Measurements from ENCODE around the gene PGAM5. TPM values are rescaled to one million over a fixed set of nuclear protein-coding genes. Genes with fewer than 3 reads are reported as not detected.
A peak's percentile ranks its signal among the peaks of the same experiment; 100 is the strongest.
"Not testable (repeated sequence)": the region's sequence is repeated elsewhere in the genome, so short reads cannot be mapped to it uniquely, and the experiment has no call there.

The PGAM5 gene
- total RNA-seq, 2 experiments from 2014 or later: 54.3 to 56.4 TPM

DNA sequence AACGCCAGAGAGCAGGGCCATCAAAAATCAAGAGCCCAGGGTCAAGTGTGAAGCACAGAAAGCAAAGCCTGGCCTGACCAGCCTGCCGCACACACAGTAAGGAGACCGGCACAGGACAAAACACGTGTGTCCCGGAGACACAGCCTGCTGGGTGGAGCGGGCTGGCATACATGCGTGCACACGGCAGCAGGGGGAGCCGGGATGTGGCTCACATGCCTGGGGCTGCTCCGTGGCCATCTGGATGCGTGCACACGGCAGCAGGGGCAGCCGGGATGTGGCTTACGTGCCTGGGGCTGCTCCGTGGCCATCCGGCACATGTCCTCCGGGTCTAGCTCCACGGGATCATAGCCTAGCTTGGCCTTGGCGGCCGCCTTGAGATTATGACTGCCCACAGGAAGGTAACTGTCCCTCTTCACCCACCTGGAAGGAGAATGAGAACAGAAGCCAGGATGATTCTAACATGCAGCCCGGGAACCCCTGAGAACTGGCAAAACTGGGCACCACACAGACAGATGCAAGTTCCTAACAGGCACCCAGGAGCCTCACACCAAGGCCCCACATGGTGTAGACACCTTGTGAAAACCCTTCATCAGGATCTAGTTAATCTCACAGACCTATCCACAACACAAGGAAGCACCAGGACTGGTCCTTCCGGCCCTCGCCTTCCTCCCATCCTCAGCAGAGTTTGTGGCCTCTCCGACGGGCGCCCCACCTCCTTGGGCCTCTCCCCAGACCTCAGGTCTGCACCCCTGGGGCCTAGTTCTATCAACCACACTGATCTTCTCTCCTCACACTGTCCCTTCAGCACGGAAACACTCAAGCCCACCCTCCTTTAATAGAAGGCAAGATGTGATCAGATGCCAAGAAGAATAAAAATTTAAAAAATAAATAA is 37.1 kb upstream of the PGAM5 start:
- Mint-ChIP-seq H3K27ac (no peak overlapping the region), H3K4me1 (ENCODE audit: low read depth) (peaks cover 2% of the 10 kb centered on the region), H3K36me3 (peaks cover 48% of the 10 kb centered on the region), H3K4me3 (no peak overlapping the region), H3K9me3 (no peaks in the 10 kb centered on the region), H3K27me3 (no peaks in the 10 kb centered on the region)
- ChIA-PET CTCF (no interaction called here), POLR2A (no interaction called here)
- DNase-seq: no peak
- intact Hi-C loops (cut with micrococcal nuclease): no loop called here

DNA sequence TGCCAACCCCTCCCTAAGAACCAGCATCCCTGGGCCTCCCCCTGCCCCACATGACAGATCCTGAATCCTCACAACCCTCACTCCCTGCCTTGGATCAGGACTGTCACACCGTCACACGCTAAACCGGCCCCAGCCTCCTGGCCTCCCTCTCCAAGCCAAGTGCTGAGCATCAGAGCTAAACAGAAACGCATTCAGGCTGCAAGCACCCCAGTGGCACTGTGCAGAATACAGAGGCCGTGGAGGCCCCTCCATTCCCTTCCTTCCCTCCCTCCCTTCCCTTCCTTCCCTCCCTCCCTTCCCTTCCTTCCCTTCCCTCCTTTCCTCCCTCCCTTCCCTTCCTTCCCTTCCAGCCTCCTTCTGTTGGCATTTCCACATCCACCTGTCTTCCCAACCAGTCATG is 36.1 kb upstream of the PGAM5 start:
- Mint-ChIP-seq H3K4me3 (no peak overlapping the region), H3K9me3 (no peaks in the 10 kb centered on the region), H3K36me3 (peaks cover 46% of the 10 kb centered on the region), H3K4me1 (ENCODE audit: low read depth) (peaks cover 2% of the 10 kb centered on the region), H3K27me3 (no peaks in the 10 kb centered on the region), H3K27ac (no peak overlapping the region)
- DNase-seq: no peak
- intact Hi-C loops (cut with micrococcal nuclease): no loop called here
- CTCF ChIA-PET: no interaction called here
- POLR2A ChIA-PET: no interaction called here

DNA sequence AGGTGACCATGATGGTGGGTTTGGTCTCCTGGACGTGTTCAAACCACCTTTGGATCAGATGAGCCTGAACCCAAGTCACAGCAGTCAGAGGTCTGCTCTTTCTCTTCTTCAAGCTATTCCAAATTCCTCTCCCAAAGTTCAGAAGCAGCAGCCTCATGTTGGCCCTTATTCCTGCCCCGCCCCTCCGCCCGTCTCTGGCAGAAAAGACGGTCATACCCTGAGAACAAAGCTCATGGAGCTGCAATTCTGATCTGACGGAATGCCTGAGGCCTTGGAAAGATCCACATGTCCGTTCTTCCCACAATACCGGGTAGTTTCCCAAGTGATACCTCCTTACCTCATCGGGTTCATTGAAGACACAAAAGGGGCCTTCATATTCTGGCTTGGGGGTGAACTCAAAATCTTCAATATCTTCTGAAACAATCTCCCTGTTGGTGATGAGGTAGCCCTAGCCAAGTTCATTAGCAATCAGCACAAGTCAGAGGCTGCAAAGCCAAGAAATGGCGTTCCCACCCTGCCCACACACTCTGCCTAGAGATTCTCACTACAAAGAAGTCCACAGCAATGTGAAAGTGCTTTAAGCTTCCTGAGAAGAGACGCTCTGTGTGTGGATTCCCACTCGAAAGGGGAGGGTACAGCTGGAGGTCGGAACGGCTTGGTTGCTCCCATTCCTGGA is 34.7 kb upstream of the PGAM5 start:
- DNase-seq: no peak
- no peak overlapping the region for H3K27ac Mint-ChIP-seq

DNA sequence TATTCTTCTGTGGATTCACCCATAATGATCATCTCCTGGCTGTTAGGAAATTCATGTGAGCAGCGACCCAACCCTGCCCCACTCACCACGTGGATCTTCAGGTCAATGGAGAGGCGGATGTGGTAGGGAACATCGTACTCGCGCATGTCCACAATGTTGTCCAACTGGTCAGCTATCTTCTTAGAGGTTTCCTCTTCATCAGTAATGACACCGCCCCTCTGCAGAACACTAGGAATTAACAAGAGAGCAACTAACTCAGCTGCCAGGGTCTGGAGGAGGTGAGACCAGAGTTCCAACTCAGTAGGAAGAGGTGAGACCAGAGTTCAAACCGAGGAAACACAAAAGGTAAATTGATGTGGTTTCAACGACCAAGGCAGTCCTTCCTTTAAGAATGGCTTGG is 33.1 kb upstream of the PGAM5 start:
- ChIA-PET CTCF (no interaction called here), POLR2A (no interaction called here)
- Mint-ChIP-seq H3K27ac (no peak overlapping the region), H3K4me3 (no peak overlapping the region), H3K27me3 (no peaks in the 10 kb centered on the region), H3K9me3 (no peaks in the 10 kb centered on the region), H3K36me3 (peaks cover 53% of the 10 kb centered on the region), H3K4me1 (ENCODE audit: low read depth) (no peaks in the 10 kb centered on the region)
- intact Hi-C loops (cut with micrococcal nuclease): no loop called here
- no peak for DNase-seq

More for the DNA sequence above, 34.7 kb upstream of the PGAM5 start:
- Mint-ChIP-seq H3K27me3 (no peaks in the 10 kb centered on the region), H3K4me1 (ENCODE audit: low read depth) (peaks cover 2% of the 10 kb centered on the region), H3K9me3 (no peaks in the 10 kb centered on the region), H3K36me3 (peaks cover 57% of the 10 kb centered on the region), H3K4me3 (no peak overlapping the region)
- ChIA-PET POLR2A (no interaction called here), CTCF (interaction anchor here (0.5 to 1.1 kb wide), 2 partner anchors 27 to 61 kb away, joined by 3 read pairs; no protein-coding TSS in a partner anchor)
- intact Hi-C loops (cut with micrococcal nuclease): no loop called here

DNA sequence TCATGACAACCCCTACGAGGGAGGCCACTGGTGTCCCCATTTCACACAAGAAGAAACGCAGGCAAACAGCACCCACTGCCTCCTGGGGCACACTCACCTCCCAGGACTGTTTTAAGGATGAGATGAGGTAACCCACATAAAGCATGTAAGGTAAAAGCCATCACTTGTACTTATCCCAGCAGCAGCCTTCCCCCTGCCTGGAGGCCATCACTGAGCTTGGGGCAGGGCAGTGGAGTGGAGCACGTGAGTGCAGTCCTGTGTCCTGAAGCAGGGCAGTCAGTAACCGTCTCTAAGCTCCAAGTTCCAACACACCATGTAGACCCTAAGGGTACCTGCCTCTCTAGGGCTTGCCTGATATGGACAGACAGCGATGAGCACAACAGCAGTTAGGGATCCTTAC is 25.2 kb upstream of the PGAM5 start:
- ChIA-PET POLR2A (interaction anchor here (1.0 kb wide), 1 partner anchor 25 kb away, joined by 5 read pairs; the partner anchor contains the start of gene PGAM5), CTCF (interaction anchor here (0.6 to 1.2 kb wide), 2 partner anchors 70 to 124 kb away, joined by 3 to 4 read pairs; no protein-coding TSS in a partner anchor)
- H3K27ac Mint-ChIP-seq: no peak overlapping the region
- no peaks in the 10 kb centered on the region for H3K27me3 Mint-ChIP-seq
- H3K9me3 Mint-ChIP-seq: no peaks in the 10 kb centered on the region
- intact Hi-C loops (cut with micrococcal nuclease): no loop called here
- H3K4me3 Mint-ChIP-seq: peak overlapping the region; percentile 77
- no peak for DNase-seq
- H3K36me3 Mint-ChIP-seq: peaks cover 10% of the 10 kb centered on the region
- H3K4me1 Mint-ChIP-seq (ENCODE audit: low read depth): peaks cover 18% of the 10 kb centered on the region

DNA sequence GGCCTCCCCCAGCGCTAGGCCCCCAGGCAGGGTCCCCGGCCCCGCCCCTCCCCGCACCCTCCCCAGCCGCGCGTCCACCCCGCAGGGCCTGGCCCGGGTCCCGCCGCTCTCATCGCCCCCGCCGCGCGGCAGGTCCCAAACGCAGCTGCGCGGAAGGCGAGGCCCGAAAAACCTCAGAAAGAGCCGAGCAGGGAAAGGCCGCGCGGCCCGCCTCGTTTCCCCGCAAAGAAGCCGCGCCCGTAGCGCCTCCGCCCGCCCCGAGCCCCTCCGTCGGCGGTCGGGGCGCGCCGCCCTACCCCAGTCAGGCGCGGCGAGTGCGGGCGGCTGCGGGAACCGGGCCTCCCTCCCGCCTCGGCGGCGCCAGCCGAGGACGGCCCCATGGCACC is 23.8 kb upstream of the PGAM5 start:
- ChIA-PET POLR2A (interaction anchor here (1.0 kb wide), 1 partner anchor 23 kb away, joined by 3 read pairs; no protein-coding TSS in a partner anchor), CTCF (interaction anchor here (1.2 kb wide), 1 partner anchor 72 kb away, joined by 4 read pairs; no protein-coding TSS in a partner anchor)
- Mint-ChIP-seq H3K27me3 (no peaks in the 10 kb centered on the region), H3K27ac (peak overlapping the region; percentile 38), H3K4me1 (ENCODE audit: low read depth) (peaks cover 18% of the 10 kb centered on the region), H3K36me3 (peaks cover 8% of the 10 kb centered on the region), H3K4me3 (peak overlapping the region; percentile 77), H3K9me3 (no peaks in the 10 kb centered on the region)
- DNase-seq: no peak
- intact Hi-C loops (cut with micrococcal nuclease): loop anchor here (1.0 kb wide), 3 partner anchors 23 to 221 kb away; partner anchors contain the start of gene PGAM5

DNA sequence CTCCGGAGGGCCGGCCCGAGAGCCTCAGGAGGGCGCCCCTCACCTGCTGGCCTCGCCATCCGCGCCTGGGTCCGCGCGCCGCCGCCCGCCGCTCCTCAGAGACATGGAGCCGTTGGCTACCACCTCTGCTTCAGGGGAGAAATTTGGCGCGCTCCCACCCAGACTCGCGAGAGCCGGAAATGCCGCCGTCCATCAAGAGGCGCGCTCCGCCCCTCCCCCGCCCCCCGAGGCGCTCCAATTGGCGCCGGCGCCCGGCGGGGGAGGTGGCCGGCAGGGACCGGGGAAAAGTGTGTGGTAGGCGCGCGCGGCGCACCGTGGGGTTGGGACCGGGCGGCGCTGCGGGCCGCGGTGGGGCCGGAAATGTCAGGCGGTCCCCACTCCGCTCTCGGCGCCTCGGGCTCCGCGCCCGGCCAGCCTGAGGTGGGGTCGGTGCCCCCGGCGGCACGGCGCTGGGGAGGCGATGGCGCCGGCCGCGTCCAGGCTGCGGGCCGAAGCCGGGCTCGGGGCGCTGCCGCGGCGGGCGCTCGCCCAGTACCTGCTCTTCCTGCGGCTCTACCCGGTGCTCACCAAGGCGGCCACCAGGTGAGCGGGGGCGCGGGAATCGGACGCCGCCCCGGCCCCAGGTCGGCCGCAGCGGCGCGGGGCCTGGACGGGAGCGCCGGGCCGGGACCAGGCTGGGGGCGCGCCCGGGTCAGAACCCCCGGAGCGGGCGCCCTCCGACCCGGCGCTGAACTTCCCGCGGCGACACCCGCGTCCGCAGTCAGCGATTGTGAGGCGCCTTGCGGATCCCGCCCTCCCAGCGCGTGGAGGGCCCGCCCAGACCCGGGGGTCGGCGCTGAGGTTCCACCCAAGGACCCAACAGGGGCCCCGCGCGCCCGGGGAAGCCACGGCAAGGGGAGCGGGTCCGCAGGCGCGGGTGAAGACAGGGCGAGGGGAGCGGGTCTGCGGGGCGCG is 23.2 kb upstream of the PGAM5 start, which contains the start of the genes POLE and PXMP2:
POLE (minus strand) TSS at position 132 of the 954 bp plus-strand sequence; CDS start at position 105, 27 bp downstream.
PXMP2 (plus strand) TSS at position 377 of the 954 bp plus-strand sequence; CDS start at position 461, 84 bp downstream.
- intact Hi-C loops (cut with micrococcal nuclease): loop anchor here (1.0 kb wide), 3 partner anchors 23 to 221 kb away; partner anchors contain the start of gene PGAM5
- CTCF ChIA-PET: no interaction called here
- POLR2A ChIA-PET: interaction anchor here (1.0 kb wide), 1 partner anchor 22 kb away, joined by 3 read pairs; no protein-coding TSS in a partner anchor
- H3K27ac Mint-ChIP-seq: peak within 1 kb of the TSS; percentile 38
- H3K4me1 Mint-ChIP-seq (ENCODE audit: low read depth): peaks cover 18% of the 10 kb centered on the region
- H3K27me3 Mint-ChIP-seq: no peaks in the 10 kb centered on the region
- H3K9me3 Mint-ChIP-seq: no peaks in the 10 kb centered on the region
- peaks cover 8% of the 10 kb centered on the region for H3K36me3 Mint-ChIP-seq
- H3K4me3 Mint-ChIP-seq: peak within 1 kb of the TSS; percentile 77
- DNase-seq: peak; percentile 96

DNA sequence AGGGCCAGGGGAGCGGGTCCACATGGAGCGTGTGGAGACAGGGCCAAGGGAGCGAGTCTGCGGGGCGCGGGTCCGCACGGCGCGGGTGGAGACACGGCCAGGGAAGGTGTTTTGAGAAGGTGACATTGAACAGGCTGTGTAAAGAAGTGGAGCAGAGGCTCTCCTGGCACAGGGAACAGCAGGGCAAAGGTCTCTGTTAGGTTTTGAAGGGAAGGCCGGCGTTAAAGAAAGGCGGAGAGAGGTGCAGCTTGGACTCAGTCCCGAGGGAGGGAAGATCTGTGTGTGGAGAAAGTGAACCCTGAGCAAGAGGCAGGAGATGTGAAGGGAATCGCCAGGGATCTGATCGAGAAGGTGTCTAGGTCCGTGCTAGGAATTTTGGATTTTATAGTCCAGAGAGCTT is 21.4 kb upstream of the PGAM5 start:
- CTCF ChIA-PET: no interaction called here
- Mint-ChIP-seq H3K4me1 (ENCODE audit: low read depth) (peaks cover 18% of the 10 kb centered on the region), H3K4me3 (peak overlapping the region; percentile 50), H3K27me3 (no peaks in the 10 kb centered on the region), H3K36me3 (peaks cover 8% of the 10 kb centered on the region), H3K9me3 (no peaks in the 10 kb centered on the region), H3K27ac (no peak overlapping the region)
- no peak for DNase-seq
- intact Hi-C loops (cut with micrococcal nuclease): no loop called here
- POLR2A ChIA-PET: no interaction called here

DNA sequence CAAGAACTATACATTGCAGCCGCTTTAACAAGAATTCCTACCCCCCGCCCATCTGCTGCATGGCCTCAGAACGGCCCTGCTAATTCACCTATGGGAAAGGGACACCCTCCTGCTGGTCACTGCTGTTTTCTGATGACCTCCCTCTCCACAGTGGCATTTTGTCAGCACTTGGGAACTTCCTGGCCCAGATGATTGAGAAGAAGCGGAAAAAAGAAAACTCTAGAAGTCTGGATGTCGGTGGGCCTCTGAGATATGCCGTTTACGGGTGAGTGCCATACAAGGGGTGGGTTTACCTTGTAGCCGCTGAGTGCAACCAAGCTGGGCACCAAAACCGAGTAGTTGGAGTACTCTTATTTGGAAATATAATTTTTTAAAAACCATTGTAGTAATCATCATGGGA is 20.5 kb upstream of the PGAM5 start:
- Mint-ChIP-seq H3K4me3 (no peak overlapping the region), H3K27ac (no peak overlapping the region), H3K4me1 (ENCODE audit: low read depth) (peaks cover 15% of the 10 kb centered on the region), H3K9me3 (no peaks in the 10 kb centered on the region), H3K36me3 (peaks cover 8% of the 10 kb centered on the region), H3K27me3 (no peaks in the 10 kb centered on the region)
- intact Hi-C loops (cut with micrococcal nuclease): no loop called here
- DNase-seq: no peak
- ChIA-PET POLR2A (no interaction called here), CTCF (no interaction called here)

DNA sequence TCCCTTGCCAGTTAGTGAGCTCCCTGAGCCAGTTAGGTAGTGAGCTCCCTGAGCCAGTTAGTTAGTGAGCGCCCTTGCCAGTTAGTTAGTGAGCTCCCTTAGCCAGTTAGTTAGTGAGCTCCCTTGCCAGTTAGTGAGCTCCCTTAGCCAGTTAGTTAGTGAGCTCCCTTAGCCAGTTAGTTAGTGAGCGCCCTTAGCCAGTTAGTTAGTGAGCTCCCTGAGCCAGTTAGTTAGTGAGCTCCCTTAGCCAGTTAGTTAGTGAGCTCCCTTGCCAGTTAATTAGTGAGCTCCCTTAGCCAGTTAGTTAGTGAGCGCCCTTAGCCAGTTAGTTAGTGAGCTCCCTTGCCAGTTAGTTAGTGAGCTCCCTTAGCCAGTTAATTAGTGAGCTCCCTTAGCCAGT is 18.6 kb upstream of the PGAM5 start:
- intact Hi-C loops (cut with micrococcal nuclease); CTCF ChIA-PET; H3K27me3 Mint-ChIP-seq; H3K4me3 Mint-ChIP-seq; H3K9me3 Mint-ChIP-seq; POLR2A ChIA-PET; H3K27ac Mint-ChIP-seq; DNase-seq; H3K4me1 Mint-ChIP-seq (ENCODE audit: low read depth): not testable (repeated sequence)
- H3K36me3 Mint-ChIP-seq: peaks cover 11% of the 10 kb centered on the region

DNA sequence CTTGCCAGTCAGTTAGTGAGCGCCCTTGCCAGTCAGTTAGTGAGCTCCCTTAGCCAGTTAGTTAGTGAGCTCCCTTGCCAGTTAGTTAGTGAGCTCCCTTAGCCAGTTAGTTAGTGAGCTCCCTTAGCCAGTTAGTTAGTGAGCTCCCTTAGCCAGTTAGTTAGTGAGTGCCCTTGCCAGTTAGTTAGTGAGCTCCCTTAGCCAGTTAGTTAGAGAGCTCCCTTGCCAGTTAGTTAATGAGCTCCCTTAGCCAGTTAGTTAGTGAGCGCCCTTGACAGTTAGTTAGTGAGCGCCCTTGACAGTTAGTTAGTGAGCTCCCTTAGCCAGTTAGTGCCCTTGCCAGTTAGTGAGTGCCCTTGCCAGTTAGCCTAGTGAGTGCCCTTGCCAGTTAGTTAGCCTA is 15.8 kb upstream of the PGAM5 start:
- H3K27ac Mint-ChIP-seq; H3K27me3 Mint-ChIP-seq; CTCF ChIA-PET; DNase-seq; H3K9me3 Mint-ChIP-seq; intact Hi-C loops (cut with micrococcal nuclease); H3K4me3 Mint-ChIP-seq; H3K4me1 Mint-ChIP-seq (ENCODE audit: low read depth): not testable (repeated sequence)
- peaks cover 24% of the 10 kb centered on the region for H3K36me3 Mint-ChIP-seq
- POLR2A ChIA-PET: interaction anchor here (1.2 kb wide), 1 partner anchor 16 kb away, joined by 3 read pairs; the partner anchor contains the start of gene PGAM5
